HCT116 (cell line): ENCODE measurements around the gene SLC6A7. TPM values are rescaled to one million over a fixed set of nuclear protein-coding genes. Genes with fewer than 3 reads are reported as not detected.

Source experiments
- ATAC-seq: fragments of 200-7000 bp; cut with Tn5 transposase; 2 replicates; pipeline ENCODE4 v1.9.1; 2020; ENCODE audit warnings: mild to moderate bottlenecking, moderate library complexity
- BruUV-seq: library from RNA; stranded (reverse); fragments of 400-500 nt; replicated peaks from 2 replicates; lab custom pipeline; 2021; lab: Mats Ljungman, UMichigan
- CTCF ChIA-PET: fragments of 300-600 bp; sonication (Branson Sonifier 250); formaldehyde crosslinking; loops from one replicate; lab custom pipeline; 2021; ENCODE audit warnings: antibody characterized with exemption; lab: Charles Lee
- POLR2A ChIA-PET: fragments of 300-600, 350-600 bp; sonication (Branson Sonifier 250); formaldehyde crosslinking; loops from one replicate; lab custom pipeline; 2021; ENCODE audit warnings: antibody characterized with exemption; lab: Charles Lee
- RAD21 ChIA-PET, 2 experiments: fragments of 300-600 bp; sonication (Branson Sonifier 250); formaldehyde crosslinking; loops; one replicate each; lab custom pipeline; 2023; ENCODE audit warnings: low total read pairs in 2 of 2; ENCODE audit not compliant: uncharacterized antibody in 2 of 2, unreplicated experiment in 2 of 2, low non-redundant PET in 1 of 2; lab: Charles Lee
- DNase-seq: peaks from one replicate; pipeline ENCODE4 v3.0.0-alpha.2; 2010; ENCODE audit warnings: low read depth, low spot score
- H2AFZ ChIP-seq: fragments of 200-600 bp; shearing (Covaris generic), sonication (generic); 2 replicates; pipeline ENCODE4 v1.6.1; 2017; ENCODE audit warnings: low read depth, mixed run types, mixed read lengths, antibody characterized with exemption, low read length; ENCODE audit not compliant: poor library complexity, severe bottlenecking
- H3K27ac ChIP-seq: 2 replicates; pipeline ENCODE4 v1.5.1; 2012; ENCODE audit warnings: low read depth, low read length
- H3K27me3 ChIP-seq: fragments of 200-600 bp; sonication (generic); 2 replicates; pipeline ENCODE4 v1.6.1; 2016; ENCODE audit warnings: mixed run types, low read length, mixed read lengths; ENCODE audit not compliant: insufficient read depth
- H3K36me3 ChIP-seq, 2 experiments: fragments of 200-500 bp in 1 of 2; fragments of 200-600 bp in 1 of 2; sonication (Bioruptor generic) in 1 of 2; sonication (generic) in 1 of 2; 2 replicates each; pipeline versions ENCODE4 v1.5.1 to v1.6.1; 2014 to 2016; ENCODE audit warnings: low read length in 2 of 2, inconsistent platforms in 1 of 2, mixed read lengths in 1 of 2, mixed run types in 1 of 2; ENCODE audit not compliant: insufficient read depth in 2 of 2, control insufficient read depth in 1 of 2
- H3K4me1 ChIP-seq, 2 experiments: fragments of 200-600 bp in 1 of 2; sonication (generic) in 1 of 2; 2 replicates each; pipeline versions ENCODE4 v1.5.1 to v1.6.1; 2012 to 2017; ENCODE audit warnings: low read length in 2 of 2, inconsistent platforms in 1 of 2, mild to moderate bottlenecking in 1 of 2, mixed read lengths in 1 of 2, mixed run types in 1 of 2, moderate library complexity in 1 of 2; ENCODE audit not compliant: insufficient read depth in 2 of 2, control insufficient read depth in 1 of 2
- H3K4me2 ChIP-seq: fragments of 200-600 bp; sonication (generic); 2 replicates; pipeline ENCODE4 v1.6.1; 2017; ENCODE audit warnings: mixed run types, low read length, mixed read lengths
- H3K4me3 ChIP-seq, 2 experiments: fragments of 200-600 bp in 1 of 2; sonication (generic) in 1 of 2; replicated peaks in 1 of 2; 2 replicates each; pipeline ENCODE4 v1.5.1; 2011 to 2016; ENCODE audit warnings: low read length in 2 of 2, control low read depth in 1 of 2, low read depth in 1 of 2, mild to moderate bottlenecking in 1 of 2, mixed read lengths in 1 of 2, mixed run types in 1 of 2
- H3K79me2 ChIP-seq: fragments of 200-600 bp; sonication (generic); 2 replicates; pipeline ENCODE4 v1.6.1; 2017; ENCODE audit warnings: mild to moderate bottlenecking, mixed run types, low read length, moderate library complexity, mixed read lengths; ENCODE audit not compliant: insufficient read depth
- H3K9ac ChIP-seq: fragments of 200-600 bp; sonication (generic); 2 replicates; pipeline ENCODE4 v1.6.1; 2016; ENCODE audit warnings: low read length, mixed read lengths
- H3K9me2 ChIP-seq: fragments of 200-600 bp; sonication (generic), shearing (Covaris generic); 2 replicates; pipeline ENCODE4 v1.6.1; 2017; ENCODE audit warnings: mixed run types, mild to moderate bottlenecking, moderate library complexity; ENCODE audit not compliant: insufficient read depth
- H3K9me3 ChIP-seq, 2 experiments: fragments of 200-500 bp in 1 of 2; fragments of 200-600 bp in 1 of 2; sonication (Bioruptor generic) in 1 of 2; sonication (generic) in 1 of 2; 2 replicates each; pipeline ENCODE4 v1.6.1; 2014 to 2017; ENCODE audit warnings: low read length in 2 of 2, mixed read lengths in 2 of 2, inconsistent platforms in 1 of 2, low read depth in 1 of 2, mild to moderate bottlenecking in 1 of 2, mixed run types in 1 of 2, moderate library complexity in 1 of 2; ENCODE audit not compliant: control insufficient read depth in 1 of 2, insufficient read depth in 1 of 2
- H4K20me1 ChIP-seq: fragments of 200-600 bp; sonication (generic), shearing (Covaris generic); 2 replicates; pipeline ENCODE4 v1.6.1; 2017; ENCODE audit warnings: mixed run types, mild to moderate bottlenecking, moderate library complexity; ENCODE audit not compliant: insufficient read depth
- EGR1 ChIP-seq: IDR thresholded peaks from 2 replicates; pipeline ENCODE4 v1.6.1; 2012; ENCODE audit warnings: low read depth
- ELF1 ChIP-seq: IDR thresholded peaks from 2 replicates; pipeline ENCODE4 v1.6.1; 2012; ENCODE audit warnings: low read depth, borderline replicate concordance
- EZH2 ChIP-seq: fragments of 200-600 bp; sonication (generic); IDR thresholded peaks from 2 replicates; pipeline ENCODE4 v1.6.1; 2017; ENCODE audit warnings: antibody characterized with exemption, mixed run types
- JUND ChIP-seq: IDR thresholded peaks from 2 replicates; pipeline ENCODE4 v1.6.1; 2012
- MAX ChIP-seq: IDR thresholded peaks from 2 replicates; pipeline ENCODE4 v1.6.1; 2012
- POLR2A ChIP-seq: IDR thresholded peaks from 2 replicates; pipeline ENCODE4 v1.7.0; 2011; ENCODE audit warnings: borderline replicate concordance; ENCODE audit not compliant: insufficient read depth, insufficient read length; ENCODE audit errors: extremely low read depth
- POLR2AphosphoS5 ChIP-seq: IDR thresholded peaks from 2 replicates; pipeline ENCODE4 v1.6.1; 2011; ENCODE audit warnings: mild to moderate bottlenecking, low read depth, low read length, moderate library complexity
- REST ChIP-seq: IDR thresholded peaks from 2 replicates; pipeline ENCODE4 v1.6.1; 2012; ENCODE audit warnings: low read depth
- SIN3A ChIP-seq: IDR thresholded peaks from 2 replicates; pipeline ENCODE4 v1.6.1; 2012; ENCODE audit warnings: low read depth
- SRF ChIP-seq: IDR thresholded peaks from 2 replicates; pipeline ENCODE4 v1.6.1; 2012; ENCODE audit warnings: low read depth
- TCF7L2 ChIP-seq: IDR thresholded peaks from 2 replicates; pipeline ENCODE4 v1.7.0; 2011; ENCODE audit warnings: borderline replicate concordance, inconsistent platforms; ENCODE audit not compliant: insufficient read depth, insufficient read length; ENCODE audit errors: extremely low read depth
- ZBTB33 ChIP-seq: IDR thresholded peaks from 2 replicates; pipeline ENCODE4 v1.6.1; 2011; ENCODE audit warnings: mild to moderate bottlenecking, low read length, moderate library complexity; ENCODE audit not compliant: insufficient replicate concordance; ENCODE audit errors: extremely low read depth
- ZFX ChIP-seq: fragments of 450-650 bp; IDR thresholded peaks from 2 replicates; pipeline ENCODE4 v1.6.1; 2017
- ZNF274 ChIP-seq: fragments of 200-500 bp; sonication (Bioruptor generic); IDR thresholded peaks from 2 replicates; pipeline ENCODE4 v1.6.1; 2014; ENCODE audit warnings: mild to moderate bottlenecking, low read depth, low read length, inconsistent platforms
- intact Hi-C: fragments of 100-400 bp; cut with micrococcal nuclease; formaldehyde crosslinking; loops from 2 replicates; pipeline ENCODE4 v1.10.0; 2022
- total RNA-seq: library from RNA; stranded (reverse); gene quantifications from one replicate; pipeline ENCODE4 v1.2.1, GENCODE V29; 2021; ENCODE audit not compliant: unreplicated experiment

The SLC6A7 gene
- total RNA-seq, 1 experiment from 2014 or later, result not detected

GRCh38 chr5:150181027-150181426 is 8.8 kb upstream of the SLC6A7 start:
- H3K79me2 ChIP-seq, result no peaks in the 10 kb centered on the region
- TF ChIP-seq ZBTB33, result no peak
- no peak for TF ChIP-seq JUND
- TF ChIP-seq EGR1, result no peak
- TF ChIP-seq POLR2A, result no peak
- TF ChIP-seq SIN3A, result no peak
- no peak for TF ChIP-seq SRF
- no peak for TF ChIP-seq EZH2
- TF ChIP-seq POLR2AphosphoS5, result no peak
- no peak for TF ChIP-seq ZFX
- no peak for TF ChIP-seq TCF7L2
- TF ChIP-seq MAX, result no peak
- no peak for TF ChIP-seq ZNF274
- no peak for TF ChIP-seq REST
- TF ChIP-seq ELF1, result no peak
- no peak overlapping the region for H3K27ac ChIP-seq
- no peaks in the 10 kb centered on the region for H3K27me3 ChIP-seq
- no peak overlapping the region for H2AFZ ChIP-seq
- no peaks in the 10 kb centered on the region for H4K20me1 ChIP-seq
- no peaks in the 10 kb centered on the region for H3K9me2 ChIP-seq
- no peak overlapping the region for H3K4me3 ChIP-seq
- RAD21 ChIA-PET, result no interaction called here
- H3K4me1 ChIP-seq, result peaks cover 0 to 1% of the 10 kb centered on the region in 2 experiments; a peak in 1 of 4 replicates
- ATAC-seq (no peak), DNase-seq (no peak)
- no peak overlapping the region for H3K4me2 ChIP-seq
- H3K36me3 ChIP-seq, result no peaks in the 10 kb centered on the region
- H3K9me3 ChIP-seq, result no peaks in the 10 kb centered on the region
- CTCF ChIA-PET, result no interaction called here
- no TSS peak for BruUV-seq
- H3K9ac ChIP-seq, result no peak overlapping the region
- POLR2A ChIA-PET, result no interaction called here
- intact Hi-C loops, result no loop called here
